Ovary (tissue), 3 donors: ENCODE measurements around the gene HIPK4.

Experiments used
- CTCF ChIP-seq, 3 donors: fragments of 450-650 bp in 2 of 3; fragments of 200-600 bp in 1 of 3; IDR thresholded peaks; one replicate each; pipeline versions ENCODE4 v1.5.1 to v1.8.0; 2016 to 2022; ENCODE audit warnings: antibody characterized with exemption in 3 of 3, mild to moderate bottlenecking in 1 of 3
- EP300 ChIP-seq: sonication (generic); formaldehyde crosslinking; IDR thresholded peaks from one replicate; pipeline ENCODE4 v1.6.1; 2017; ENCODE audit warnings: antibody characterized with exemption
- donor health status: DM: no; HTN: no; CAD: no.

GRCh38 chr19:40348961-40349507 is 40.9 kb downstream of the HIPK4 start:
- TF ChIP-seq CTCF (IDR thresholded peaks at IDR 0.05) = no peak
- no peak for TF ChIP-seq EP300
